OCI-LY7 (cell line): ENCODE data around the gene HTD2.

ENCODE experiments used
- CTCF ChIP-seq: fragments of 200-600 bp; sonication (generic); conservative IDR thresholded peaks from 2 replicates; pipeline ENCODE4 v1.5.1; 2014; ENCODE audit warnings: mild to moderate bottlenecking, antibody characterized with exemption, low read length, moderate library complexity, mixed read lengths
- EZH2phosphoT487 ChIP-seq: fragments of 200-600 bp; sonication (generic); IDR thresholded peaks from 2 replicates; pipeline ENCODE4 v1.6.1; 2018; ENCODE audit warnings: low read depth, borderline replicate concordance, mild to moderate bottlenecking, mixed run types, antibody characterized with exemption, low read length, moderate library complexity, mixed read lengths

GRCh38 chr3:58361866-58362265 lies 55.5 kb downstream of the HTD2 start:
- TF ChIP-seq CTCF (no peak), EZH2phosphoT487 (no peak)
